ENCODE results near the gene CEP95.

DNA sequence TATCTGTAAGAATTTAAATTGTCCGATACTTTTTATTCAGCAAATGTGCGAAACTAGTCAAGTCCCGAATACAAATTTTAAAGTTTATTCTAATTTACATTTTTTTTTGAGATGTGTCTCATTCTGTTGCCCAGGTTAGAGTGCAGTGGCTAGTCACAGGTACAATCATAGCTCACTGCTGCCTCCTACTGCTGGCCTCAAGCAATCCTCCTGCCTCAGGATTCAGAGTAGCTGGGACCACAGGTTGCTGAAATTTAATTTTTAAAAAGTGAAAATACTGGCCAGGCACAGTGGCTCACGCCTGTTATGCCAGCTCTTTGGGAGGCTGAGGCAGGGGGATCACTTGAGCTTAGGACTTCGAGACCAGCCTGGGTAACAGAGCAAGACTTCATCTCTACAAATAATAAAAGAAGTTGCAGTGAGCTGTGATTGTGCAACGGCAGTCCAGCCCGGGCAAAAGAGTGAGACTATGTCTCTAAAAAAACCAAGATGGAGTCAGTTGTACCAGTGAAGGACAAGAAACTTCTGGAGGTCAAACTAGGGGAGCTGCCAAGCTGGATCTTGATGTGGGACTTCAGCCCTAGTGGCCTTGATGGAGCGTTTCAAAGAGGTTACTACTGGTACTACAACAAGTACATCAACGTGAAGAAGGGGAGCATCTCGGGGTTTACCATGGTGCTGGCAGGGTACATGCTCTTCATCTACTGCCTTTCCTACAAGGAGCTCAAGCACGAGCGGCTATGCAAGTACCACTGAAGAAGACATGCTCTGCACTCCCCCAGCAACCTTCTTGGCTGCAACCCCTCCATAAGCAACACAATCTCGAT, 15.5 kb upstream of the CEP95 start:
- TF ChIP-seq CTCF (conservative IDR thresholded peaks at IDR 0.05) (peak; percentile 84), EZH2 (IDR thresholded peaks at IDR 0.05; ENCODE audit: low read depth) (no peak)

Measured in PC-9 (cell line).